Sciatic nerve (tissue), 2 donors: Measurements from ENCODE around the gene TNFRSF14. TPM values are rescaled to one million over a fixed set of nuclear protein-coding genes. Genes with fewer than 3 reads are reported as not detected.

Experiments
- ATAC-seq: fragments of 200-7000 bp; cut with Tn5 transposase; one replicate; pipeline ENCODE4 v1.9.1; 2020; ENCODE audit warnings: mild to moderate bottlenecking, moderate library complexity
- DNase-seq: peaks from one replicate; pipeline ENCODE4 v3.0.0-alpha.2; 2020; ENCODE audit warnings: low spot score
- intact Hi-C: fragments of 100-400 bp; cut with DNase I; formaldehyde crosslinking; loops from one replicate; pipeline ENCODE4 v1.14.2; 2022
- total RNA-seq: library from RNA; stranded (reverse); fragmentation: NEBNext Ultra II Directional; extraction: Animal tissue kit (Norgen Biotek cat#: 25700); gene quantifications from one replicate; pipeline ENCODE4 v1.2.1, GENCODE V29; 2021
- donor health status: DM: no; HTN: no; CAD: no.
- donor health status: DM: no; HTN: no; CAD: no.

Gene TNFRSF14
- 73.3 TPM for total RNA-seq

DNA sequence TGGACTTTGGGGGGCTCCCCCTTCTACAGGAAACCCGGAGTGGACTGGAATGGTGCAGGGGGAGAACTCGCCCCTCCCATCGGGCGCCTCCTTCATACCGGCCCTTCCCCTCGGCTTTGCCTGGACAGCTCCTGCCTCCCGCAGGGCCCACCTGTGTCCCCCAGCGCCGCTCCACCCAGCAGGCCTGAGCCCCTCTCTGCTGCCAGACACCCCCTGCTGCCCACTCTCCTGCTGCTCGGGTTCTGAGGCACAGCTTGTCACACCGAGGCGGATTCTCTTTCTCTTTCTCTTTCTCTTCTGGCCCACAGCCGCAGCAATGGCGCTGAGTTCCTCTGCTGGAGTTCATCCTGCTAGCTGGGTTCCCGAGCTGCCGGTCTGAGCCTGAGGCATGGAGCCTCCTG is at the start of gene TNFRSF14:
Gene TNFRSF14, plus strand, starts transcription at position 95 of the 401 bp plus-strand sequence. Its CDS starts 294 bp downstream, at position 389.
- DNase-seq (peak; percentile 79), ATAC-seq (peak; percentile 78)

GRCh38 chr1:2506901-2507565 is 49.1 kb upstream of the TNFRSF14 start:
- peak; percentile 20 for ATAC-seq
- intact Hi-C loops: loop anchor here (5.0 kb wide), 1 partner anchor 85 kb away; no protein-coding TSS in a partner anchor
- no peak for DNase-seq

More for the DNA sequence above, at the start of gene TNFRSF14:
- intact Hi-C loops: no loop called here

DNA sequence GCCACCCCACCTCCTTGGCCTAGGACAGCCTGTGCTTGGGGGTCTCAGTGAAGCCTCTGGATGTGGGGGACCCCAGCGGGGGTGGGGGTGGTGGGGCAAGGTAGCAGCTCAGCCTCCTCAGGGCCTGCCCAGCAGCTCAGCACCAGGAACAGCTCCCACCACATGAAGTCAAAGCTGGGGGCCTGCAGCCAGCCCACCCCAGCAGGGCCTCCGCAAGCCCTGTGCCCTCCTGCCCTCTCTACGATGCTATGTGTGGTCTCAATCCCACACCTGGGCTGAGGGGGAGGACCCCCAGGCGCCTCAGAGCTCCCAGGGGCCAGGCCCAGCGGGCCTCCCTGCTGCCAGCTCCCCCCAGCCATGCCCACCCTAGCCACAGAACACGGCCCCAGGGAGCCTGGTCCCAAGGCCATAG is 48.4 kb upstream of the TNFRSF14 start:
- no peak for ATAC-seq

DNA sequence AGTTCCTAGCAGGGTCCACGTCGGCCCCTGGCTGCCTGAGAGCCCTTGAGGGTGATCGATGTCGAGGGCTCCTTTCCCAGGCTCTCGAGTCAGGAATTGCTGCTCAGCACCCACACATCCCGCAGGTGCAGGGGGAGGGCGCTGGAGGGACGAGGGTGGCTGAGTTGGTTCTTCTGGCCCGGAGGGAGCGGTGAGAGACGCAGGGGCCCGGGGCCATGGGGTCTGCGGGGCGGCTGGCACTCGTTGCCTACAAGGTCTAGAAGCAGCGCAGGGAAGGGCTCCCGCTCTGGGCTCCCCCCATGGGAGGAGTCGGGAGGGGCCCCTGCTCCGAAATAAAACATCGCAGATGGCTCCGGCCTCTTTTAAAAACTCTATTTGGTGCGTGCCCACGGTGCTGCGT is 48.0 kb upstream of the TNFRSF14 start:
- DNase-seq: no peak
- intact Hi-C loops: loop anchor here (5.0 kb wide), 1 partner anchor 86 kb away; no protein-coding TSS in a partner anchor
- ATAC-seq: no peak

More for the DNA sequence above, 48.4 kb upstream of the TNFRSF14 start:
- no peak for DNase-seq
- intact Hi-C loops: loop anchor here (5.0 kb wide), 1 partner anchor 85 kb away; no protein-coding TSS in a partner anchor

DNA sequence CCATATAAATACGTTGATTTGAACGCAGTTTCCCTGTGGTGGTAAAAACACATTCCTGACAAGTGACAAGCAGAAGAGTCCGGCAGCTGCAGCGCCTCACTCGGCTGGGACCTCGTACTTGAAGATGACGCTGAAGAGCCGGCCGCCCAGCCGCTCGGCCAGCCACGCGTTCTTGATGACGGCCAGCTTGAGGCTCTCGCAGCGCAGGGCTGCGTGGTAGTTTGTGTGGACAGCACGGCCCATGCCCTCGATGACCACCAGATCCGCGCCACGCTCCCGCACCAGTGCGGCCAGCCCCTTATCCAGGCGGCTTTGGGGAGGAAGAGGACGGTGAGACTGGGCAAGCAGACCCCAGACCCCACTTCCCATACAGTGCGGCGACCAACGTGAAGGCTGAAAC is 47.4 kb upstream of the TNFRSF14 start:
- ATAC-seq (no peak), DNase-seq (no peak)
- intact Hi-C loops: loop anchor here (5.0 kb wide), 1 partner anchor 86 kb away; no protein-coding TSS in a partner anchor

DNA sequence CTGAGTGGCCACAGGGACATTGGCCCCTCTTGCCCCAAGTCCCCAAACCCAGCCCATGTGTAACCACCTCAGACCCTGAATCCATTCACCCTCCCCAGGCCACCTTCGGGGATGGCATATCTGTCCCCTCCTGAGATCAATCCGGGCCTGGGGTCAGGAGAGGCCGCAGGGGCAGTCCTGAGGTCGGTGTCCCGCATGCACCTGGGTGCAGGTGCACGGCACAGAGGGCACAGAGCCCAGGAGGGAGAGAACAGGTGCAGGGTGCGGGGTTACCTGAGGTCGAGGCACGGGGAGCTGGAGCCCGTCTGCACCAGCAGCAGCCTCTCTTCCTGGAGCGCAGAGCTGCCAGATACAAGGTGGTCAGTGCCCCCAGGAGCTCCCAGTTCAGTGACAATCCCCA is 46.6 kb upstream of the TNFRSF14 start:
- DNase-seq: no peak
- no peak for ATAC-seq
- intact Hi-C loops: loop anchor here (5.0 kb wide), 1 partner anchor 87 kb away; no protein-coding TSS in a partner anchor

DNA sequence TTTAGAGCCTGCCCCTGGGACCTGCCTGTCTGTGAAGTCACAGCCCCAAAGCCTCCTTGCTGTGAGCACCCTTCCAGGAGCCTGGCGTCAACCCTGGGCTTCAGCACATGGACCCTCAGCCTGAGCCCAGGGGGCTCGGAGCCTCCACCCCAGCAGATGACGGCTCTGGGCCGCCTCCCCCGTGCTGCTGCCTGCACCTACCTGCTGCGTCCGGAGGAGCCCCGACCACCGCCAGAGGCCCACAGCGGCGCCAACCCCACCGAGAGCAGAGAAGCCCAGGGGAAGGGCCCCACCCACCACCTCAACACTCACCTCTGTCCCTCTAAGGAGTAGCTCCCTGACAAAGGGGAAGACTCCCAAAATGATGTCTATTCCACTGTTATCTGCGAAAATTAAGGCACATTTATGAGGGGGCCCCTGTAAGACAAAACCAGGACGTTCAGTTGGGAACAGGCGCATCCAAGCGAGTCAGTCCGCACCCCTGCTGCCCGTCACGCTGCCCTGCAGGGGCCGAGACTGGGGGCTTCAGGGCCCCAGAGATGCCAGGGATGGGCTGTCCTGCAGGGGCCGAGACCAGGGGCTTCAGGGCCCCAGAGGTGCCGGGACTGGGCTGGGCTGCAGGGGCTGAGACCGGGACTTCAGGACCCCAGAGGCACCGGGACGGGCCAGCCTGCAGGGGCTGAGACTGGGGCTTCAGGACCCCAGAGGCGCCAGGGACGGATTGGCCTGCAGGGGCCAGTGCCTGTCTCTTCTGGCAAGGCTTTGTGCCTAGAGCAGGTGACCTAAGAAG is 45.6 kb upstream of the TNFRSF14 start:
- no peak for DNase-seq
- intact Hi-C loops: no loop called here
- no peak for ATAC-seq

GRCh38 chr1:2512862-2513421 is 43.2 kb upstream of the TNFRSF14 start:
- intact Hi-C loops: no loop called here
- DNase-seq (no peak), ATAC-seq (no peak)

DNA sequence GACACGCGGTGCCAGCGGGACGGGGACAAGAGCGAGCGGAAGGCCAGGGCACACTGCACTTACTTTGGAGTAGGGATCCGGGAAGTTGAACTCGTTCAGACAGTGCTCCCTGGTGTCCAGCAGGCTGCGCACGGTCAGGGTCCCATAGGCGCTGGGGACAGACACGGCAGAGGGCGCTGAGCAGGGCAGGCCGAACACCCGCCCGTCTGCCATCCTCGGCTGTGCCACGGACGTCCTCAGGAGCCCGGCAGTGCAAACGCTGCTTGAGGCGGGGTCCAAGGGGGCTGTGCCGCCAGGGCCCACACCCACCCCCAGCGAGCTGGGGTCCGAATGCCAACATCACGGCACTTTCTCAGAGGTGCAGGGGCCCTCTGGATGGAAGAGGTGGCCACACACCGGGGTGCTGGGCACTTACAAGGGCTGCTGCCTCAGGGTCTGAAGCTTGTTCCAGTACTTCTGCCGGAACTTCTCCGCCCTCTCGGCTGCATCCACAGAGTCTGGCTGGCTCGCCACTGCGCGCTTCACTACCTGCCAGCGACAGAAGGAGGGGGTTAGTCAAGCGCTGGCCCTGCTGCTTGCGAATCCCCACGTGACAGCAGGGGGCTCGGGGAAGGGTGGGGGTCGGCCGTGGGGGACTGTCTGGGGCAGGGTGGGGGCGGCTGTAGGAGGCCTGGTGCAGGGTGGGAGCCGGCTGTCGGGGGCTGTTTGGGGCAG is 42.1 kb upstream of the TNFRSF14 start:
- no peak for DNase-seq
- intact Hi-C loops: no loop called here
- ATAC-seq: no peak

- ATAC-seq (no peak), DNase-seq (no peak)
- intact Hi-C loops: no loop called here
Observed at GRCh38 chr1:2514863-2515762, 41.1 kb upstream of the TNFRSF14 start.

DNA sequence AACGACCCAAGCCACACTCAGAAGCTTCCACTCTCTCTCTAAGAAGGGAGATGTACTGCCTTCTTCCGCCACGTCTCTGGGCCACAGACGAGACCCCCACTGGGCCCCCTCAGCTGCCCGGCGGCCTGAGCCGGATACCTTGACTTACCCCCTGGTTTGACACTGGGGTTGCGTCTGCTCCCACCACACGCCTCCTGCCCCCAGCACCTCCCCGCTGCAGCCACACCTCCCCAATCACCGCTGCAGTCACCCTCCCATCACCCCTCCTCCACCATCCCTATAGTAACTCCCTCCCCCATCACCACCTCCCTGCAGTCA is 40.4 kb upstream of the TNFRSF14 start:
- ATAC-seq (no peak), DNase-seq (no peak)
- intact Hi-C loops: no loop called here

DNA sequence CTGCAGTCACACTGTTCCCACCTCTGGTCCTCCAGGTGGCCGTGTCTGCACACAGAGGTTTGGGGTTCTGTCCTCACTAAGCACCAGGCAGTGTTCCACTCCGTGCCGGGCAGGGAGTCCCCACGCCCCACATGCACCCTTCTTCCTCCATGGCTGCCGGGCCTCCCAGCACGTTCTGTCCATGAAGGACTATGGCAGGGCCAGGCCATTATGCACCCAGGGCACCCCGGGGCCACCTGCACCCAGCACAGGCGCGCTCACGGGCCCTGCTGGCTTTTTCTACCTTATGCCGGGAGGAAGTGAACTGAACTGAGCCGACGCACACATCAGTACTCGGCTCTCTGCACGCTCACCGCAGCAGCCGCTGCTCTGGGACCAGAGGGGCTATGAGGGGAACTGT is 40.0 kb upstream of the TNFRSF14 start:
- DNase-seq (no peak), ATAC-seq (no peak)
- intact Hi-C loops: no loop called here

- ATAC-seq (no peak), DNase-seq (no peak)
- intact Hi-C loops: no loop called here
Observed at GRCh38 chr1:2516946-2517345, 39.2 kb upstream of the TNFRSF14 start.

- no peak for DNase-seq
Observed at GRCh38 chr1:2517966-2518365, 38.2 kb upstream of the TNFRSF14 start.

GRCh38 chr1:2518528-2518927 is 37.6 kb upstream of the TNFRSF14 start:
- no peak for ATAC-seq
- intact Hi-C loops: no loop called here
- no peak for DNase-seq

More at GRCh38 chr1:2517966-2518365, 38.2 kb upstream of the TNFRSF14 start:
- ATAC-seq: no peak
- intact Hi-C loops: no loop called here

GRCh38 chr1:2519029-2519685 is 37.0 kb upstream of the TNFRSF14 start:
- intact Hi-C loops: no loop called here
- DNase-seq (no peak), ATAC-seq (no peak)

GRCh38 chr1:2519729-2520128 is 36.4 kb upstream of the TNFRSF14 start:
- intact Hi-C loops: no loop called here
- ATAC-seq (no peak), DNase-seq (no peak)

DNA sequence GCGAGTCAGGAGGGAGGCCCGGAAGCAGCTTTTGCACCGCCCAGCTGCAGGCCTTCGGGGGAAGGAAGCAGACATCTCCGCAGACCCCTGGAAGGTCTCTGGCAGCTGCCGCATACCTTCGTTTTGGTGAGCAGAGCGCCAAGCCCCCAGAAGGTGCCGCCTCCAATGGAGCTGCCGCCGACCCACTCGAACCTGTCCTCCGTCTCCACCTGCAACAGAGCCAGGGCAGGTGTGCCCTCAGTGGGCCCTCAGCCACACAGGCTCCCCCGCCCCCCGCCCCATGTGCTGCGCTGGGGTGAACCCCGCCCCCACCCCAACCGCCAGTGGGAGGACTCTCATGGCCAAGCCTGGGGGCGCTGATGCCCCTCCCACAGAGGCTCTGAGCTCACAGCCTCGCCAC is 36.0 kb upstream of the TNFRSF14 start:
- DNase-seq (no peak), ATAC-seq (no peak)
- intact Hi-C loops: no loop called here
